C4-2B (cell line): ENCODE data around the gene CD96.

Experiments
- ZFX ChIP-seq: fragments of 450-650 bp; IDR thresholded peaks from 2 replicates; pipeline ENCODE4 v1.6.1; 2017
- TF ChIP-seq, protein P1 (sequence below): fragments of 450-650 bp; conservative IDR thresholded peaks from 2 replicates; pipeline ENCODE4 v1.5.1; 2017; ENCODE audit warnings: mild to moderate bottlenecking

DNA sequence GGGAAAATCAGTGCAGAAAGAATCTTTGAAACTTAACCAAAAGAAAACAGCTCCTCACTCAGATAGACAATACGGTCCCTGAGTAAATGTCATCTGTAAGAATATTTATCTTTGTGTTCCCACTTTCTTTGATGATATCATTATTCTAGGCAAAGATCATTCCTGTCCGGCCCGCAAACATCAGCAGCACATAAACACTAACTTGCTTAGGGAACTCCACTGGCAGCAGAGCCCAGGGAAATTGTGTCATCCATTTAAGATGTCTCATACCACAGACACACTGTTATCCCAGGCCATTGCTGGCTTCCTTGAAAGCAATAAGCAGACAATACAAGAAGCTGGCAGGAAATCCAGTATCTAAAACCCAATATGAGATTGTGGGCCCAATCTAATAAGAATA is 20.1 kb upstream of the CD96 start:
- TF ChIP-seq, protein P1, sequence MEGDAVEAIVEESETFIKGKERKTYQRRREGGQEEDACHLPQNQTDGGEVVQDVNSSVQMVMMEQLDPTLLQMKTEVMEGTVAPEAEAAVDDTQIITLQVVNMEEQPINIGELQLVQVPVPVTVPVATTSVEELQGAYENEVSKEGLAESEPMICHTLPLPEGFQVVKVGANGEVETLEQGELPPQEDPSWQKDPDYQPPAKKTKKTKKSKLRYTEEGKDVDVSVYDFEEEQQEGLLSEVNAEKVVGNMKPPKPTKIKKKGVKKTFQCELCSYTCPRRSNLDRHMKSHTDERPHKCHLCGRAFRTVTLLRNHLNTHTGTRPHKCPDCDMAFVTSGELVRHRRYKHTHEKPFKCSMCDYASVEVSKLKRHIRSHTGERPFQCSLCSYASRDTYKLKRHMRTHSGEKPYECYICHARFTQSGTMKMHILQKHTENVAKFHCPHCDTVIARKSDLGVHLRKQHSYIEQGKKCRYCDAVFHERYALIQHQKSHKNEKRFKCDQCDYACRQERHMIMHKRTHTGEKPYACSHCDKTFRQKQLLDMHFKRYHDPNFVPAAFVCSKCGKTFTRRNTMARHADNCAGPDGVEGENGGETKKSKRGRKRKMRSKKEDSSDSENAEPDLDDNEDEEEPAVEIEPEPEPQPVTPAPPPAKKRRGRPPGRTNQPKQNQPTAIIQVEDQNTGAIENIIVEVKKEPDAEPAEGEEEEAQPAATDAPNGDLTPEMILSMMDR: no peak
- TF ChIP-seq ZFX: no peak
